ENCODE data around the gene FKBP1A.
"Not testable (repeated sequence)": the region's sequence is repeated elsewhere in the genome, so short reads cannot be mapped to it uniquely, and the experiment has no call there.

FKBP1A gene

GRCh38 chr20:1362484-1362883 is 30.4 kb downstream of the FKBP1A start:
- DNase-seq: no peak

- DNase-seq: no peak
Measured at GRCh38 chr20:1360094-1360846, 32.6 kb downstream of the FKBP1A start.

GRCh38 chr20:1357921-1358671 is 34.8 kb downstream of the FKBP1A start:
- no peak for DNase-seq

- no peak for DNase-seq
Measured at GRCh38 chr20:1353956-1354355, 38.9 kb downstream of the FKBP1A start.

- no peak for DNase-seq
Measured at GRCh38 chr20:1346315-1346969, 46.4 kb downstream of the FKBP1A start.

- no peak for DNase-seq
Measured at GRCh38 chr20:1345756-1346093, 47.1 kb downstream of the FKBP1A start.

GRCh38 chr20:1345030-1345755 is 47.7 kb downstream of the FKBP1A start:
- no peak for DNase-seq

GRCh38 chr20:1343446-1344124 is 49.3 kb downstream of the FKBP1A start:
- not testable (repeated sequence) for DNase-seq

GRCh38 chr20:1341561-1342265 is 51.1 kb downstream of the FKBP1A start:
- peak in 1 of 2 experiments; percentile 31 for DNase-seq

GRCh38 chr20:1338801-1339200 is 54.1 kb downstream of the FKBP1A start:
- no peak for DNase-seq

GRCh38 chr20:1338096-1338495 is 54.8 kb downstream of the FKBP1A start:
- DNase-seq: no peak

GRCh38 chr20:1337441-1337840 is 55.4 kb downstream of the FKBP1A start:
- no peak for DNase-seq

GRCh38 chr20:1336699-1337367 is 56.0 kb downstream of the FKBP1A start:
- no peak for DNase-seq

- DNase-seq: no peak
Measured at GRCh38 chr20:1335961-1336698, 56.7 kb downstream of the FKBP1A start.

- no peak for DNase-seq
Measured at GRCh38 chr20:1334761-1335160, 58.1 kb downstream of the FKBP1A start.

- DNase-seq: no peak
Measured at GRCh38 chr20:1334370-1334731, 58.5 kb downstream of the FKBP1A start.

- no peak for DNase-seq
Measured at GRCh38 chr20:1333462-1334369, 59.1 kb downstream of the FKBP1A start.

- no peak for DNase-seq
Measured at GRCh38 chr20:1332749-1333300, 60.0 kb downstream of the FKBP1A start.

- DNase-seq: no peak
Measured at GRCh38 chr20:1331801-1332453, 60.9 kb downstream of the FKBP1A start.

Data from NCI-H524 (cell line).